Kidney (tissue), 14 donors: ENCODE data around the gene MYOZ3. TPM values are rescaled to one million over a fixed set of nuclear protein-coding genes. Genes with fewer than 3 reads are reported as not detected.

Experiments used
- DNase-seq, 5 donors: peaks; one replicate each; pipeline ENCODE4 v3.0.0-alpha.2; 2013 to 2020
- FAIRE-seq: peaks from 2 replicates; lab custom pipeline; 2012; peaks lifted over from hg19 to GRCh38; lab: Jason Lieb, UNC
- H3K27ac ChIP-seq, 2 donors: one replicate each; pipeline ENCODE4 v1.7.0; 2013; ENCODE audit warnings: low read depth in 2 of 2, low read length in 2 of 2, inconsistent platforms in 1 of 2
- H3K27me3 ChIP-seq: one replicate; pipeline ENCODE4 v1.7.1; 2013; ENCODE audit warnings: low read length, inconsistent platforms; ENCODE audit not compliant: control insufficient read depth, insufficient read depth
- H3K36me3 ChIP-seq, 3 donors: one replicate each; pipeline versions ENCODE4 v1.7.0 to v1.7.1; 2013; ENCODE audit warnings: low read length in 3 of 3, control low read depth in 1 of 3, inconsistent platforms in 1 of 3; ENCODE audit not compliant: insufficient read depth in 3 of 3, control insufficient read depth in 2 of 3
- H3K4me1 ChIP-seq, 3 donors: one replicate each; pipeline versions ENCODE4 v1.7.0 to v1.7.1; 2013; ENCODE audit warnings: low read length in 3 of 3, inconsistent platforms in 1 of 3, low read depth in 1 of 3; ENCODE audit not compliant: control insufficient read depth in 2 of 3, insufficient read depth in 2 of 3
- H3K4me3 ChIP-seq, 3 donors: one replicate each; pipeline versions ENCODE4 v1.7.0 to v1.8.1; 2013; ENCODE audit warnings: low read length in 3 of 3, control low read depth in 1 of 3, inconsistent platforms in 1 of 3
- H3K9ac ChIP-seq, 3 donors: one replicate each; pipeline versions ENCODE4 v1.7.0 to v1.7.1; 2013; ENCODE audit warnings: low read length in 3 of 3, control low read depth in 1 of 3, inconsistent platforms in 1 of 3
- H3K9me3 ChIP-seq, 3 donors: one replicate each; pipeline versions ENCODE4 v1.7.0 to v1.7.1; 2013; ENCODE audit warnings: low read length in 3 of 3, control low read depth in 1 of 3, inconsistent platforms in 1 of 3; ENCODE audit not compliant: control insufficient read depth in 2 of 3, insufficient read depth in 1 of 3
- intact Hi-C: fragments of 100-400 bp; cut with DNase I; formaldehyde crosslinking; loops from one replicate; pipeline ENCODE4 v1.11.1; 2022
- polyA plus RNA-seq: library from polyadenylated mRNA; stranded (reverse); fragments of 350-450 nt; fragmentation: Illumina TruSeq; extraction: RNeasy Lipid Tissue Mini Kit (QIAGEN cat#74804); gene quantifications from one replicate; pipeline ENCODE4 v1.2.3, GENCODE V29; 2014; ENCODE audit warnings: low read depth, low replicate concordance; ENCODE audit not compliant: insufficient read depth
- total RNA-seq: library from RNA; stranded (reverse); fragmentation: NEBNext Ultra II Directional; extraction: Animal tissue kit (Norgen Biotek cat#: 25700); gene quantifications from one replicate; pipeline ENCODE4 v1.2.1, GENCODE V29; 2021
- TF ChIP-seq, protein P1 (sequence below): IDR thresholded peaks from 3 replicates; pipeline ENCODE4 v1.5.1; 2012; ENCODE audit warnings: mild to moderate bottlenecking, moderate library complexity, borderline replicate concordance; ENCODE audit not compliant: insufficient read depth; ENCODE audit errors: extremely low read depth
- donor health status: control.
- donor health status: control.
- donor health status: control.
- donor health status: control.
- donor health status: control.
- donor health status: DM: yes; HTN: yes; CAD: no.
- donor health status: Normal renal cell carcinoma (clear cell type).

The MYOZ3 gene
- total and polyA plus RNA-seq, 2 donors from 2014 or later = 0.66 to 1.3 TPM

DNA sequence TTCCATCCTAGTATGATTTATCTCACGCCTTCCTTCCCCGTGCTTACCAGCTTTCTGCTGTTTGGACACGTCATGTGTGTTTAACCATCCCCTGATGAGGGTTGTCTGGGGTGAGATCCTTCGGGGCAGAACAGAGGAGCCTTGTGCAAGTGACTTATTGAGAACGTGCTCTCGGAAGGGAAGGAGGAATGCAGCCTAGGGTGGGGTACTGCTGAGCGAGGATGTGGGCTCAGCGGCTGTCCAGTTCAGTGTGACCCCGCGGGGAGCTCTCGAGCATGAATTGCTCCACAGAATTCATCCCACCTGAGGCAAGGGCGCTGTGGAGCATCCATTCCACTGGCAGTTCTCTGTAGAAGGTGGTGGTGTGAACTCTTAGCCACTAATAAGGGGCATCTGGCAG is 4.0 kb downstream of the MYOZ3 start:
- intact Hi-C loops = no loop called here

DNA sequence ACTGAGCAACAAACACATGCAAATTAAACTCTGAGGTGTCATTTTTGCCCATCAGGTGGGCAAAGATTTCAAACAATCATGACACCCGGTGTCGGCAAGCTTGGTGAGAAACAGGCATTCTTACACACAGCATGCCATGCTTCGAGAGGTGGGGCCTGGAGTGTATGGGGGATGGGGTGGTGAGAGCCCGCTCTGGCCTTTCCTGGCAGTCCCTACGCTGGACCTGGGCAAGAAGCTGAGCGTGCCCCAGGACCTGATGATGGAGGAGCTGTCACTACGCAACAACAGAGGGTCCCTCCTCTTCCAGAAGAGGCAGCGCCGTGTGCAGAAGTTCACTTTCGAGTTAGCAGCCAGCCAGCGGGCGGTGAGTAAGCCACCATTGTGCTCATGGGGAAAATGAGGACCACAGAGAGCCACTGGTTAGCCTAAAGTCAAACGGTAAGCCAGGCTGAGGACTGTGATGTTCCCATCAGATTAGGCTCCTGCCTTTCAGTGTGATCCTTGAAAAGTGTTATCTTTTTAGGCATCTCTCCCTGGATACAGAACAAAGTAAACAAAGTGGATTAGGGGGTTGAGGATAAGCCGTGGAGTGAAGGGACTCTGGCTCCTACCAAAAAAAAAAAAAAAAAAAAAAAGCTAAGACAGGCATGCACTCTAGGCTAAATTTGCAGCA is 9.4 kb downstream of the MYOZ3 start:
- no peak overlapping the region for H3K9ac ChIP-seq
- intact Hi-C loops = no loop called here
- FAIRE-seq = no peak

More for the DNA sequence above, 4.0 kb downstream of the MYOZ3 start:
- FAIRE-seq (no peak), DNase-seq (peak in 1 of 5 donors; percentile 36)
- no peak overlapping the region for H3K27ac ChIP-seq
- no peaks in the 10 kb centered on the region for H3K9me3 ChIP-seq
- no peak overlapping the region for H3K9ac ChIP-seq
- no peaks in the 10 kb centered on the region for H3K27me3 ChIP-seq
- TF ChIP-seq, protein P1, sequence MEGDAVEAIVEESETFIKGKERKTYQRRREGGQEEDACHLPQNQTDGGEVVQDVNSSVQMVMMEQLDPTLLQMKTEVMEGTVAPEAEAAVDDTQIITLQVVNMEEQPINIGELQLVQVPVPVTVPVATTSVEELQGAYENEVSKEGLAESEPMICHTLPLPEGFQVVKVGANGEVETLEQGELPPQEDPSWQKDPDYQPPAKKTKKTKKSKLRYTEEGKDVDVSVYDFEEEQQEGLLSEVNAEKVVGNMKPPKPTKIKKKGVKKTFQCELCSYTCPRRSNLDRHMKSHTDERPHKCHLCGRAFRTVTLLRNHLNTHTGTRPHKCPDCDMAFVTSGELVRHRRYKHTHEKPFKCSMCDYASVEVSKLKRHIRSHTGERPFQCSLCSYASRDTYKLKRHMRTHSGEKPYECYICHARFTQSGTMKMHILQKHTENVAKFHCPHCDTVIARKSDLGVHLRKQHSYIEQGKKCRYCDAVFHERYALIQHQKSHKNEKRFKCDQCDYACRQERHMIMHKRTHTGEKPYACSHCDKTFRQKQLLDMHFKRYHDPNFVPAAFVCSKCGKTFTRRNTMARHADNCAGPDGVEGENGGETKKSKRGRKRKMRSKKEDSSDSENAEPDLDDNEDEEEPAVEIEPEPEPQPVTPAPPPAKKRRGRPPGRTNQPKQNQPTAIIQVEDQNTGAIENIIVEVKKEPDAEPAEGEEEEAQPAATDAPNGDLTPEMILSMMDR = no peak
- peaks cover 0 to 2% (median 0%) of the 10 kb centered on the region in 3 donors for H3K4me1 ChIP-seq
- no peak overlapping the region for H3K4me3 ChIP-seq
- H3K36me3 ChIP-seq = no peaks in the 10 kb centered on the region

DNA sequence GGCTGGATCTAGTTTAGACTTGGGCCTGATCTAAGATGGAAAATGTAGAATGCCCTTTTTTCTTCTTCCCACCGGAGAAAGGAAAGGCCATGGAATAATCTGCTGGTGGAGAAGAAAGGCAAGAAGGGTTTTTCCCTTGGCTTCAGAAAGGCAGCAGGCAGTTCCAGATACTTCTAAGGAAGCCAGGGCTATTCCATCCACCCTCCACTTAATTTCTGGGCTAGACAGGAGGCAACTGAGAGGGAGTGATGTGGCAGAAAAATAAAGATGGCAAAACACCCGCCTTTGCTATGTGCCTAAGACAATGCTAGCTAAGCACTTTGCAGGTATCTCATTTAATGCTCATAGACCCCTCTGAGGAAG is 9.9 kb downstream of the MYOZ3 start:
- no peaks in the 10 kb centered on the region for H3K27me3 ChIP-seq
- TF ChIP-seq, protein P1 = no peak
- DNase-seq (no peak), FAIRE-seq (no peak)
- no peak overlapping the region for H3K27ac ChIP-seq
- no peaks in the 10 kb centered on the region for H3K9me3 ChIP-seq
- H3K36me3 ChIP-seq = no peaks in the 10 kb centered on the region
- intact Hi-C loops = no loop called here
- peak overlapping the region in 1 of 3 donors; percentile 47 for H3K4me3 ChIP-seq
- peaks cover 0 to 12% (median 0%) of the 10 kb centered on the region in 3 donors for H3K4me1 ChIP-seq
- H3K9ac ChIP-seq = no peak overlapping the region

More for the DNA sequence above, 9.4 kb downstream of the MYOZ3 start:
- Histone ChIP-seq H3K27me3 (no peaks in the 10 kb centered on the region), H3K4me3 (no peak overlapping the region), H3K27ac (no peak overlapping the region), H3K36me3 (no peaks in the 10 kb centered on the region), H3K4me1 (peaks cover 0 to 12% (median 0%) of the 10 kb centered on the region in 3 donors), H3K9me3 (no peaks in the 10 kb centered on the region)
- TF ChIP-seq, protein P1 = no peak
- DNase-seq = no peak
